GM12878 (cell line): ENCODE measurements around the gene IRGC. TPM values are rescaled to one million over a fixed set of nuclear protein-coding genes. Genes with fewer than 3 reads are reported as not detected.
A peak's percentile ranks its signal among the peaks of the same experiment; 100 is the strongest.

Experiments used
- ATAC-seq: fragments of 200-7000 bp; cut with Tn5 transposase; 3 replicates; pipeline ENCODE4 v1.9.1; 2020; ENCODE audit warnings: mild to moderate bottlenecking, moderate library complexity
- BruUV-seq: library from RNA; stranded (reverse); fragments of 400-500 nt; replicated peaks from 2 replicates; lab custom pipeline; 2021; lab: Mats Ljungman, UMichigan
- CTCF ChIA-PET: fragments of 300-600 bp; sonication (Branson Sonifier 250); formaldehyde crosslinking; extraction: SDS; loops from one replicate; lab custom pipeline; 2021; ENCODE audit warnings: inconsistent platforms; lab: Yijun Ruan, JAX
- POLR2A ChIA-PET: fragments of 350-600 bp; formaldehyde crosslinking; extraction: SDS; loops from one replicate; lab custom pipeline; 2021; ENCODE audit warnings: inconsistent platforms; lab: Charles Lee
- RAD21 ChIA-PET: fragments of 300-600 bp; sonication (Branson Sonifier 250); formaldehyde crosslinking; loops from one replicate; lab custom pipeline; 2023; ENCODE audit warnings: antibody characterized with exemption; ENCODE audit not compliant: unreplicated experiment; lab: Charles Lee
- SMC1A ChIA-PET: fragments of 300-600 bp; sonication (Branson Sonifier 250); formaldehyde crosslinking; loops from one replicate; lab custom pipeline; 2023; ENCODE audit not compliant: unreplicated experiment, uncharacterized antibody; lab: Charles Lee
- DNase-seq: peaks from one replicate; pipeline ENCODE4 v3.0.0-alpha.2; 2011; ENCODE audit warnings: low read depth, low spot score
- FAIRE-seq: peaks from 3 replicates; lab custom pipeline; 2011; peaks lifted over from hg19 to GRCh38; lab: Jason Lieb, UNC
- H2AFZ ChIP-seq: 2 replicates; pipeline ENCODE4 v1.6.0; 2011; ENCODE audit warnings: low read depth, low read length, control low read depth; ENCODE audit not compliant: control insufficient read depth
- H3K27ac ChIP-seq: 2 replicates; pipeline ENCODE4 v1.5.1; 2011; ENCODE audit warnings: control low read depth; ENCODE audit not compliant: control insufficient read depth, insufficient read depth
- H3K27me3 ChIP-seq, 2 experiments: replicated peaks in 1 of 2; 2 replicates each; pipeline versions ENCODE4 v1.6.0 to v1.6.1; 2011; ENCODE audit warnings: low read length in 1 of 2; ENCODE audit not compliant: control insufficient read depth in 2 of 2, insufficient read depth in 2 of 2
- H3K36me3 ChIP-seq, 2 experiments: 2 replicates each; pipeline ENCODE4 v1.5.1; 2011; ENCODE audit warnings: low read length in 1 of 2; ENCODE audit not compliant: control insufficient read depth in 2 of 2, insufficient read depth in 2 of 2
- H3K4me1 ChIP-seq: 2 replicates; pipeline ENCODE4 v1.6.1; 2011; ENCODE audit warnings: mild to moderate bottlenecking, low read length, moderate library complexity, mixed read lengths; ENCODE audit not compliant: control insufficient read depth, insufficient read depth
- H3K4me2 ChIP-seq: 2 replicates; pipeline ENCODE4 v1.6.0; 2011; ENCODE audit warnings: control low read depth; ENCODE audit not compliant: control insufficient read depth, insufficient read depth
- H3K4me3 ChIP-seq: fragments of 200-600 bp; sonication (generic); 2 replicates; pipeline ENCODE4 v1.5.1; 2016
- H3K79me2 ChIP-seq: 2 replicates; pipeline ENCODE4 v1.6.0; 2011; ENCODE audit warnings: low read length; ENCODE audit not compliant: control insufficient read depth, insufficient read depth
- H3K9ac ChIP-seq: 2 replicates; pipeline ENCODE4 v1.8.0; 2011; ENCODE audit warnings: low read length, control low read depth, mixed read lengths; ENCODE audit not compliant: control insufficient read depth, insufficient read depth
- H3K9me3 ChIP-seq: replicated peaks from 3 replicates; pipeline ENCODE4 v1.5.1; 2011; ENCODE audit warnings: mild to moderate bottlenecking, low read length; ENCODE audit not compliant: control insufficient read depth, insufficient read depth
- H4K20me1 ChIP-seq: 2 replicates; pipeline ENCODE4 v1.6.0; 2011; ENCODE audit not compliant: control insufficient read depth, insufficient read depth
- EP300 ChIP-seq, 2 experiments: fragments of 150-350 bp in 1 of 2; IDR thresholded peaks; 2 replicates each; pipeline ENCODE4 v1.6.1; 2011 to 2012; ENCODE audit warnings: low read depth in 2 of 2, low read length in 2 of 2, borderline replicate concordance in 1 of 2, improper control_type of control experiment in 1 of 2, inconsistent platforms in 1 of 2; ENCODE audit not compliant: control insufficient read depth in 1 of 2
- HSF1 ChIP-seq: fragments of 150-350 bp; IDR thresholded peaks from 2 replicates; pipeline ENCODE4 v1.6.1; 2014; ENCODE audit warnings: mild to moderate bottlenecking, low read depth, low read length
- MTA3 ChIP-seq: IDR thresholded peaks from 2 replicates; pipeline ENCODE4 v1.6.1; 2012; ENCODE audit warnings: low read length, inconsistent platforms, borderline replicate concordance
- POLR2AphosphoS2 ChIP-seq: IDR thresholded peaks from 2 replicates; pipeline ENCODE4 v1.6.1; 2011; ENCODE audit warnings: low read depth, mild to moderate bottlenecking, low read length, improper control_type of control experiment, moderate library complexity
- RCOR1 ChIP-seq: conservative IDR thresholded peaks from 2 replicates; pipeline ENCODE4 v1.6.1; 2012; ENCODE audit warnings: low read depth, low read length, improper control_type of control experiment
- STAT3 ChIP-seq: IDR thresholded peaks from 2 replicates; pipeline ENCODE4 v1.6.1; 2011; ENCODE audit warnings: low read depth, low read length, improper control_type of control experiment
- SUZ12 ChIP-seq: fragments of 200-600 bp; sonication (generic); IDR thresholded peaks from one replicate; pipeline ENCODE4 v1.6.1; 2018; ENCODE audit warnings: antibody characterized with exemption, mild to moderate bottlenecking; ENCODE audit not compliant: unreplicated experiment
- YY1 ChIP-seq: IDR thresholded peaks from 2 replicates; pipeline ENCODE4 v1.6.1; 2011; ENCODE audit warnings: low read depth, mild to moderate bottlenecking, low read length
- ZBED1 ChIP-seq: IDR thresholded peaks from 2 replicates; pipeline ENCODE4 v1.6.1; 2016; ENCODE audit warnings: borderline replicate concordance
- ZNF207 ChIP-seq: fragments of 450-650 bp; IDR thresholded peaks from 2 replicates; pipeline ENCODE4 v1.6.1; 2014; ENCODE audit warnings: antibody characterized with exemption, mild to moderate bottlenecking, borderline replicate concordance
- ZNF24 ChIP-seq: fragments of 450-650 bp; IDR thresholded peaks from 2 replicates; pipeline ENCODE4 v1.6.1; 2017; ENCODE audit warnings: antibody characterized with exemption, mild to moderate bottlenecking
- WGBS: methylation state at CpG from one replicate; pipeline ENCODE4 v1.1.6; 2016; ENCODE audit warnings: low lambda C conversion rate; ENCODE audit not compliant: insufficient replicate concordance, insufficient coverage; ENCODE audit errors: missing lambda C conversion rate; 5-methylcytosine and 5-hydroxymethylcytosine counted together
- in situ Hi-C: fragments of 300-500 bp; cut with MboI; formaldehyde crosslinking; loops from 9 replicates; pipeline ENCODE4 v1.14.3; 2018; ENCODE audit warnings: mixed read lengths
- intact Hi-C: fragments of 100-400 bp; cut with micrococcal nuclease; formaldehyde crosslinking; loops from one replicate; pipeline ENCODE4 v1.14.2; 2022; ENCODE audit not compliant: unreplicated experiment
- polyA plus RNA-seq, 11 experiments: library from polyadenylated mRNA; depleted of rRNA in 4 of 11; unstranded in 6 of 11; stranded (reverse) in 5 of 11; fragments of >200 nt; fragmentation: Nextera tagmentation in 4 of 11; fragmentation: Illumina TruSeq in 1 of 11; extraction: Ambion mirVana in 4 of 11; extraction: Trizol in 1 of 11; gene quantifications; 1 replicate in 1 of 11; 2 replicates in 10 of 11; pipeline versions ENCODE4 v1.2.1 to v1.2.3, GENCODE V29; 2011 to 2016; ENCODE audit warnings: inconsistent platforms in 2 of 11, missing spikeins in 2 of 11, low read depth in 1 of 11
- total RNA-seq, 4 experiments: library from RNA; depleted of rRNA in 3 of 4; stranded (reverse); fragments of >200 nt in 3 of 4; fragmentation: Illumina TruSeq in 1 of 4; extraction: Trizol in 1 of 4; gene quantifications; 2 replicates each; pipeline versions ENCODE4 v1.2.1 to v1.2.3, GENCODE V29; 2013 to 2021
- TF ChIP-seq, protein P1 (sequence below): fragments of 450-650 bp; IDR thresholded peaks from 2 replicates; pipeline ENCODE4 v1.6.1; 2018; ENCODE audit warnings: mild to moderate bottlenecking, low read depth, moderate library complexity; ENCODE audit not compliant: partially characterized antibody
- TF ChIP-seq, protein P2 (sequence below): IDR thresholded peaks from 2 replicates; pipeline ENCODE4 v1.6.1; 2012; ENCODE audit warnings: low read depth, low read length, improper control_type of control experiment

IRGC gene
- total and polyA plus RNA-seq, 10 of the 15 experiments (the other 5 are each of a cell fraction or from before 2014, with no cell fraction given), result 0.04 TPM; not detected in 9

- Histone ChIP-seq H3K36me3 (peaks cover 42 to 50% of the 10 kb centered on the region in 2 experiments), H3K79me2 (no peaks in the 10 kb centered on the region; the same call in 1 of the 2 replicates), H3K27me3 (no peaks in the 10 kb centered on the region), H3K4me3 (no peak overlapping the region), H3K9ac (no peak overlapping the region), H2AFZ (no peak overlapping the region), H3K4me1 (peaks cover 53% of the 10 kb centered on the region), H3K27ac (peak overlapping the region; percentile 100; the same call in 1 of the 2 replicates), H4K20me1 (no peaks in the 10 kb centered on the region), H3K9me3 (no peaks in the 10 kb centered on the region; the same call in 2 of the 3 replicates), H3K4me2 (no peak overlapping the region)
- RAD21 ChIA-PET, result interaction anchor here (6.1 to 7.7 kb wide), 3 partner anchors 11 to 22 kb away, joined by 66 to 167 read pairs (median 148); partner anchors contain the start of genes KCNN4 and SMG9
- in situ Hi-C loops (loop anchor here (25.0 kb wide), 2 partner anchors 1694 to 1831 kb away; partner anchors contain the start of genes ERFL and FOSB), intact Hi-C loops (no loop called here)
- POLR2A ChIA-PET, result interaction anchor here (2.9 to 18.9 kb wide), 3 partner anchors 10 to 99 kb away, joined by 12 to 389 read pairs (median 307); partner anchors contain the start of genes KCNN4 and SMG9
- DNase-seq, result no peak
- FAIRE-seq, result no peak
- no TSS peak for BruUV-seq
- SMC1A ChIA-PET, result interaction anchor here (0.6 to 20.1 kb wide), 7 partner anchors 9 to 1877 kb away, joined by 3 to 325 read pairs (median 4); partner anchors contain the start of genes KCNN4 and SMG9
- TF ChIP-seq MTA3, result no peak
- no peak for TF ChIP-seq YY1
- no peak for TF ChIP-seq EP300 (IDR thresholded peaks at IDR 0.05; ENCODE audit: borderline replicate concordance in 1 of 2, control insufficient read depth in 1 of 2, low read depth in 2 of 2, low read length in 2 of 2)
- no peak for TF ChIP-seq RCOR1
- TF ChIP-seq, protein P1, sequence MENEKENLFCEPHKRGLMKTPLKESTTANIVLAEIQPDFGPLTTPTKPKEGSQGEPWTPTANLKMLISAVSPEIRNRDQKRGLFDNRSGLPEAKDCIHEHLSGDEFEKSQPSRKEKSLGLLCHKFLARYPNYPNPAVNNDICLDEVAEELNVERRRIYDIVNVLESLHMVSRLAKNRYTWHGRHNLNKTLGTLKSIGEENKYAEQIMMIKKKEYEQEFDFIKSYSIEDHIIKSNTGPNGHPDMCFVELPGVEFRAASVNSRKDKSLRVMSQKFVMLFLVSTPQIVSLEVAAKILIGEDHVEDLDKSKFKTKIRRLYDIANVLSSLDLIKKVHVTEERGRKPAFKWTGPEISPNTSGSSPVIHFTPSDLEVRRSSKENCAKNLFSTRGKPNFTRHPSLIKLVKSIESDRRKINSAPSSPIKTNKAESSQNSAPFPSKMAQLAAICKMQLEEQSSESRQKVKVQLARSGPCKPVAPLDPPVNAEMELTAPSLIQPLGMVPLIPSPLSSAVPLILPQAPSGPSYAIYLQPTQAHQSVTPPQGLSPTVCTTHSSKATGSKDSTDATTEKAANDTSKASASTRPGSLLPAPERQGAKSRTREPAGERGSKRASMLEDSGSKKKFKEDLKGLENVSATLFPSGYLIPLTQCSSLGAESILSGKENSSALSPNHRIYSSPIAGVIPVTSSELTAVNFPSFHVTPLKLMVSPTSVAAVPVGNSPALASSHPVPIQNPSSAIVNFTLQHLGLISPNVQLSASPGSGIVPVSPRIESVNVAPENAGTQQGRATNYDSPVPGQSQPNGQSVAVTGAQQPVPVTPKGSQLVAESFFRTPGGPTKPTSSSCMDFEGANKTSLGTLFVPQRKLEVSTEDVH, result no peak
- TF ChIP-seq, protein P2, sequence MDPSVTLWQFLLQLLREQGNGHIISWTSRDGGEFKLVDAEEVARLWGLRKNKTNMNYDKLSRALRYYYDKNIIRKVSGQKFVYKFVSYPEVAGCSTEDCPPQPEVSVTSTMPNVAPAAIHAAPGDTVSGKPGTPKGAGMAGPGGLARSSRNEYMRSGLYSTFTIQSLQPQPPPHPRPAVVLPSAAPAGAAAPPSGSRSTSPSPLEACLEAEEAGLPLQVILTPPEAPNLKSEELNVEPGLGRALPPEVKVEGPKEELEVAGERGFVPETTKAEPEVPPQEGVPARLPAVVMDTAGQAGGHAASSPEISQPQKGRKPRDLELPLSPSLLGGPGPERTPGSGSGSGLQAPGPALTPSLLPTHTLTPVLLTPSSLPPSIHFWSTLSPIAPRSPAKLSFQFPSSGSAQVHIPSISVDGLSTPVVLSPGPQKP, result no peak
- no peak for TF ChIP-seq POLR2AphosphoS2
- TF ChIP-seq ZNF24, result no peak
- no peak for TF ChIP-seq STAT3
- no peak for TF ChIP-seq HSF1
- TF ChIP-seq ZBED1, result no peak
- TF ChIP-seq ZNF207, result no peak
- no peak for TF ChIP-seq SUZ12
- CTCF ChIA-PET, result interaction anchor here (3.2 to 20.8 kb wide), 4 partner anchors 11 to 21 kb away, joined by 22 to 324 read pairs (median 148); partner anchors contain the start of genes KCNN4 and SMG9
- ATAC-seq, result no peak
- WGBS, result 0% methylated on average over 1 of the region's 1 CpG
These were observed 51.9 kb downstream of the IRGC start for GRCh38 chr19:43767818-43768217.
